Fibroblast of lung (primary cell): ENCODE results near the gene UGT1A5.

Source experiments
- CTCF ChIP-seq, 2 donors: IDR thresholded peaks in 1 of 2; conservative IDR thresholded peaks in 1 of 2; 1 replicate in 1 of 2; 2 replicates in 1 of 2; pipeline ENCODE4 v1.5.1; 2011 to 2012; ENCODE audit warnings: low read length in 2 of 2, control low read depth in 1 of 2, inconsistent platforms in 1 of 2, low read depth in 1 of 2, mild to moderate bottlenecking in 1 of 2
- EZH2 ChIP-seq: IDR thresholded peaks from 2 replicates; pipeline ENCODE4 v1.5.1; 2012; ENCODE audit warnings: low read length, control low read depth, mild to moderate bottlenecking; ENCODE audit errors: missing control alignments

GRCh38 chr2:233817361-233817911, 104.7 kb downstream of the UGT1A5 start:
- TF ChIP-seq CTCF (conservative IDR thresholded peaks at IDR 0.05 in 1 of 2, IDR thresholded peaks at IDR 0.05 in 1 of 2; ENCODE audit: low read depth in 1 of 2, low read length in 2 of 2): no peak
- TF ChIP-seq EZH2: no peak
